GM12878 (cell line): ENCODE results near the gene BICC1. TPM values are rescaled to one million over a fixed set of nuclear protein-coding genes. Genes with fewer than 3 reads are reported as not detected.

ENCODE experiments used
- ATAC-seq: fragments of 200-7000 bp; cut with Tn5 transposase; 3 replicates; pipeline ENCODE4 v1.9.1; 2020; ENCODE audit warnings: mild to moderate bottlenecking, moderate library complexity
- BruUV-seq: library from RNA; stranded (reverse); fragments of 400-500 nt; replicated peaks from 2 replicates; lab custom pipeline; 2021; lab: Mats Ljungman, UMichigan
- CTCF ChIA-PET: fragments of 300-600 bp; sonication (Branson Sonifier 250); formaldehyde crosslinking; extraction: SDS; loops from one replicate; lab custom pipeline; 2021; ENCODE audit warnings: inconsistent platforms; lab: Yijun Ruan, JAX
- POLR2A ChIA-PET: fragments of 350-600 bp; formaldehyde crosslinking; extraction: SDS; loops from one replicate; lab custom pipeline; 2021; ENCODE audit warnings: inconsistent platforms; lab: Charles Lee
- RAD21 ChIA-PET: fragments of 300-600 bp; sonication (Branson Sonifier 250); formaldehyde crosslinking; loops from one replicate; lab custom pipeline; 2023; ENCODE audit warnings: antibody characterized with exemption; ENCODE audit not compliant: unreplicated experiment; lab: Charles Lee
- SMC1A ChIA-PET: fragments of 300-600 bp; sonication (Branson Sonifier 250); formaldehyde crosslinking; loops from one replicate; lab custom pipeline; 2023; ENCODE audit not compliant: unreplicated experiment, uncharacterized antibody; lab: Charles Lee
- DNase-seq: peaks from one replicate; pipeline ENCODE4 v3.0.0-alpha.2; 2011; ENCODE audit warnings: low read depth, low spot score
- FAIRE-seq: peaks from 3 replicates; lab custom pipeline; 2011; peaks lifted over from hg19 to GRCh38; lab: Jason Lieb, UNC
- H2AFZ ChIP-seq: 2 replicates; pipeline ENCODE4 v1.6.0; 2011; ENCODE audit warnings: low read depth, low read length, control low read depth; ENCODE audit not compliant: control insufficient read depth
- H3K27ac ChIP-seq: 2 replicates; pipeline ENCODE4 v1.5.1; 2011; ENCODE audit warnings: control low read depth; ENCODE audit not compliant: control insufficient read depth, insufficient read depth
- H3K27me3 ChIP-seq, 2 experiments: replicated peaks in 1 of 2; 2 replicates each; pipeline versions ENCODE4 v1.6.0 to v1.6.1; 2011; ENCODE audit warnings: low read length in 1 of 2; ENCODE audit not compliant: control insufficient read depth in 2 of 2, insufficient read depth in 2 of 2
- H3K36me3 ChIP-seq, 2 experiments: 2 replicates each; pipeline ENCODE4 v1.5.1; 2011; ENCODE audit warnings: low read length in 1 of 2; ENCODE audit not compliant: control insufficient read depth in 2 of 2, insufficient read depth in 2 of 2
- H3K4me1 ChIP-seq: 2 replicates; pipeline ENCODE4 v1.6.1; 2011; ENCODE audit warnings: mild to moderate bottlenecking, low read length, moderate library complexity, mixed read lengths; ENCODE audit not compliant: control insufficient read depth, insufficient read depth
- H3K4me2 ChIP-seq: 2 replicates; pipeline ENCODE4 v1.6.0; 2011; ENCODE audit warnings: control low read depth; ENCODE audit not compliant: control insufficient read depth, insufficient read depth
- H3K4me3 ChIP-seq: fragments of 200-600 bp; sonication (generic); 2 replicates; pipeline ENCODE4 v1.5.1; 2016
- H3K79me2 ChIP-seq: 2 replicates; pipeline ENCODE4 v1.6.0; 2011; ENCODE audit warnings: low read length; ENCODE audit not compliant: control insufficient read depth, insufficient read depth
- H3K9ac ChIP-seq: 2 replicates; pipeline ENCODE4 v1.8.0; 2011; ENCODE audit warnings: low read length, control low read depth, mixed read lengths; ENCODE audit not compliant: control insufficient read depth, insufficient read depth
- H3K9me3 ChIP-seq: replicated peaks from 3 replicates; pipeline ENCODE4 v1.5.1; 2011; ENCODE audit warnings: mild to moderate bottlenecking, low read length; ENCODE audit not compliant: control insufficient read depth, insufficient read depth
- H4K20me1 ChIP-seq: 2 replicates; pipeline ENCODE4 v1.6.0; 2011; ENCODE audit not compliant: control insufficient read depth, insufficient read depth
- BHLHE40 ChIP-seq, 2 experiments: fragments of 450-650 bp in 1 of 2; IDR thresholded peaks; 2 replicates each; pipeline ENCODE4 v1.6.1; 2011 to 2017; ENCODE audit warnings: low read depth in 2 of 2, borderline replicate concordance in 1 of 2, improper control_type of control experiment in 1 of 2, low read length in 1 of 2, mild to moderate bottlenecking in 1 of 2
- NFYA ChIP-seq: IDR thresholded peaks from 2 replicates; pipeline ENCODE4 v1.6.1; 2011; ENCODE audit warnings: low read depth, mild to moderate bottlenecking, low read length, improper control_type of control experiment, borderline replicate concordance
- NR2C1 ChIP-seq: fragments of 450-650 bp; IDR thresholded peaks from 2 replicates; pipeline ENCODE4 v1.6.1; 2017; ENCODE audit warnings: antibody characterized with exemption, mild to moderate bottlenecking, moderate library complexity
- SIX5 ChIP-seq: IDR thresholded peaks from 2 replicates; pipeline ENCODE4 v1.6.1; 2011; ENCODE audit warnings: mild to moderate bottlenecking, low read depth, low read length, moderate library complexity; ENCODE audit not compliant: severe bottlenecking
- WGBS: methylation state at CpG from one replicate; pipeline ENCODE4 v1.1.6; 2016; ENCODE audit warnings: low lambda C conversion rate; ENCODE audit not compliant: insufficient replicate concordance, insufficient coverage; ENCODE audit errors: missing lambda C conversion rate; 5-methylcytosine and 5-hydroxymethylcytosine counted together
- in situ Hi-C: fragments of 300-500 bp; cut with MboI; formaldehyde crosslinking; loops from 9 replicates; pipeline ENCODE4 v1.14.3; 2018; ENCODE audit warnings: mixed read lengths
- intact Hi-C: fragments of 100-400 bp; cut with micrococcal nuclease; formaldehyde crosslinking; loops from one replicate; pipeline ENCODE4 v1.14.2; 2022; ENCODE audit not compliant: unreplicated experiment
- polyA plus RNA-seq, 11 experiments: library from polyadenylated mRNA; depleted of rRNA in 4 of 11; unstranded in 6 of 11; stranded (reverse) in 5 of 11; fragments of >200 nt; fragmentation: Nextera tagmentation in 4 of 11; fragmentation: Illumina TruSeq in 1 of 11; extraction: Ambion mirVana in 4 of 11; extraction: Trizol in 1 of 11; gene quantifications; 1 replicate in 1 of 11; 2 replicates in 10 of 11; pipeline versions ENCODE4 v1.2.1 to v1.2.3, GENCODE V29; 2011 to 2016; ENCODE audit warnings: inconsistent platforms in 2 of 11, missing spikeins in 2 of 11, low read depth in 1 of 11
- total RNA-seq, 4 experiments: library from RNA; depleted of rRNA in 3 of 4; stranded (reverse); fragments of >200 nt in 3 of 4; fragmentation: Illumina TruSeq in 1 of 4; extraction: Trizol in 1 of 4; gene quantifications; 2 replicates each; pipeline versions ENCODE4 v1.2.1 to v1.2.3, GENCODE V29; 2013 to 2021

The BICC1 gene
- total and polyA plus RNA-seq, 10 of the 15 experiments (the other 5 are each of a cell fraction or from before 2014, with no cell fraction given): 0.01 to 0.10 (median 0.04) TPM; not detected in 5

DNA sequence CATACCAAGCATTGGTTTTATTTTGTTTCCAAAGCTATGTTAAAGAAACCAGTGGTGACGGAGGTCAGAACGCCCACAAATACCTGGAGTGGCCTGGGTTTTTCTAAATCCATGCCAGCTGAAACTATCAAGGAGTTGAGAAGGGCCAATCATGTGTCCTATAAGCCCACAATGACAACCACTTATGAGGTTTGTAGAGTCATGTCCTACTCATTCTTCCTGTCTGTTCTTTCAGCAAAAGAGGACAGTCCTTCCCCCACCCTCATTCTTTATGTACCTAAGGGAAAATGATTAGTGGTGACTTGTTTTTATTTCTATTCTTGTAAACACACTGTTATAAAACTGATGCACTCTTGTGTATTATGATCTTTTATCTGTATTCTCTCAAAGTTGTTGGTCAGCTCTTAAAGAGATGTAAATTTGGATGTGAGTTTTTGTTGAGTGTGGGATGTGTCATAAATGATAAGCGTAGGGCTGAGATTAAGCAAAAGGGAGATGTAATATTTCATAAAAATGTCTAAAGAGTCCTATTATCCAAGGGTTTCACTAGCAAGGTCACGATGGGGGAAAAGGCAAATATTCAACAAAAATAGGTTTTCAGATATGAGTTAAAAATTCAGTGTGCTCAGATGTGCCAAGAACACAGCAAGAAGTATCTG is 294.4 kb downstream of the BICC1 start:
- no TSS peak for BruUV-seq
- no peak overlapping the region for H2AFZ ChIP-seq
- FAIRE-seq (no peak), ATAC-seq (no peak), DNase-seq (no peak)
- no peak overlapping the region for H3K4me2 ChIP-seq
- no peak overlapping the region for H3K4me3 ChIP-seq
- no peak overlapping the region for H3K27ac ChIP-seq
- intact Hi-C loops: no loop called here
- RAD21 ChIA-PET: no interaction called here
- POLR2A ChIA-PET: no interaction called here
- WGBS: 21% methylated on average over 4 of the region's 4 CpGs
- H3K79me2 ChIP-seq: no peaks in the 10 kb centered on the region
- CTCF ChIA-PET: no interaction called here
- no peaks in the 10 kb centered on the region for H3K9me3 ChIP-seq
- H3K36me3 ChIP-seq: no peaks in the 10 kb centered on the region
- no peaks in the 10 kb centered on the region for H4K20me1 ChIP-seq
- SMC1A ChIA-PET: no interaction called here
- no peak overlapping the region for H3K9ac ChIP-seq
- TF ChIP-seq NFYA (no peak), BHLHE40 (IDR thresholded peaks at IDR 0.05; ENCODE audit: borderline replicate concordance in 1 of 2, low read depth in 2 of 2, low read length in 1 of 2) (no peak)
- H3K27me3 ChIP-seq: no peaks in the 10 kb centered on the region; a peak in 2 of 4 replicates
- H3K4me1 ChIP-seq: no peaks in the 10 kb centered on the region
- in situ Hi-C loops: no loop called here

- Histone ChIP-seq H3K27ac (no peak overlapping the region), H3K9ac (no peak overlapping the region), H3K27me3 (no peaks in the 10 kb centered on the region; a peak in 2 of 4 replicates), H4K20me1 (no peaks in the 10 kb centered on the region), H3K4me3 (no peak overlapping the region), H3K36me3 (no peaks in the 10 kb centered on the region), H3K9me3 (no peaks in the 10 kb centered on the region), H3K4me1 (no peaks in the 10 kb centered on the region), H3K4me2 (no peak overlapping the region)
- ATAC-seq (no peak), DNase-seq (no peak), FAIRE-seq (no peak)
- BruUV-seq: no TSS peak
- ChIA-PET SMC1A (no interaction called here), CTCF (no interaction called here), POLR2A (no interaction called here), RAD21 (no interaction called here)
- intact Hi-C loops (no loop called here), in situ Hi-C loops (no loop called here)
- TF ChIP-seq SIX5 (no peak), NR2C1 (no peak)
- TF ChIP-seq, all 136 proteins: peak for 0
- no peaks in the 10 kb centered on the region for H3K79me2 ChIP-seq
- no peak overlapping the region for H2AFZ ChIP-seq
- 53% methylated on average over 4 of the region's 4 CpGs for WGBS
Observed at GRCh38 chr10:58807629-58808022, 295.0 kb downstream of the BICC1 start.
